H9 (cell line): ENCODE data around the gene ELFN1. TPM values are rescaled to one million over a fixed set of nuclear protein-coding genes. Genes with fewer than 3 reads are reported as not detected.

Source experiments
- DNase-seq: peaks from one replicate; pipeline ENCODE4 v3.0.0-alpha.2; 2017
- H2AFZ ChIP-seq: one replicate; pipeline ENCODE4 v1.6.1; 2013; ENCODE audit warnings: mild to moderate bottlenecking, low read length, control low read depth, moderate library complexity
- H2AK5ac ChIP-seq: 2 replicates; pipeline ENCODE4 v1.6.1; 2013; ENCODE audit warnings: low read length, control low read depth, mixed read lengths; ENCODE audit not compliant: insufficient read length
- H2BK120ac ChIP-seq: one replicate; pipeline ENCODE4 v1.6.1; 2013; ENCODE audit warnings: low read depth, mild to moderate bottlenecking, low read length, control low read depth, inconsistent platforms; ENCODE audit not compliant: poor library complexity, severe bottlenecking
- H2BK12ac ChIP-seq: 2 replicates; pipeline ENCODE4 v1.6.1; 2013; ENCODE audit warnings: low read length, control low read depth, mixed read lengths, low read depth; ENCODE audit not compliant: insufficient read length
- H2BK15ac ChIP-seq: 2 replicates; pipeline ENCODE4 v1.6.1; 2013; ENCODE audit warnings: low read depth, low read length, control low read depth
- H2BK20ac ChIP-seq: one replicate; pipeline ENCODE4 v1.6.1; 2013; ENCODE audit warnings: low read depth, mild to moderate bottlenecking, low read length, control low read depth, inconsistent platforms; ENCODE audit not compliant: poor library complexity, severe bottlenecking
- H2BK5ac ChIP-seq: 2 replicates; pipeline ENCODE4 v1.6.1; 2013; ENCODE audit warnings: low read length, control low read depth, mixed read lengths; ENCODE audit not compliant: insufficient read length
- H3K14ac ChIP-seq: 2 replicates; pipeline ENCODE4 v1.6.1; 2013; ENCODE audit warnings: low read length, control low read depth; ENCODE audit not compliant: insufficient read depth
- H3K18ac ChIP-seq: 2 replicates; pipeline ENCODE4 v1.6.1; 2013; ENCODE audit warnings: low read depth, mild to moderate bottlenecking, mixed read lengths, low read length, control low read depth; ENCODE audit not compliant: insufficient read length
- H3K23ac ChIP-seq: 2 replicates; pipeline ENCODE4 v1.6.1; 2013; ENCODE audit warnings: low read length, control low read depth, mixed read lengths, low read depth; ENCODE audit not compliant: insufficient read length
- H3K23me2 ChIP-seq: 2 replicates; pipeline ENCODE4 v1.6.1; 2013; ENCODE audit warnings: low read depth, mild to moderate bottlenecking, mixed read lengths, low read length, control low read depth; ENCODE audit not compliant: insufficient read length, poor library complexity, severe bottlenecking
- H3K27ac ChIP-seq: 2 replicates; pipeline ENCODE4 v1.5.1; 2013; ENCODE audit warnings: low read length, control low read depth, mixed read lengths, low read depth; ENCODE audit not compliant: insufficient read length
- H3K27me3 ChIP-seq: 2 replicates; pipeline ENCODE4 v1.6.1; 2013; ENCODE audit warnings: low read length, control low read depth, inconsistent platforms; ENCODE audit not compliant: insufficient read depth
- H3K4ac ChIP-seq: 2 replicates; pipeline ENCODE4 v1.6.1; 2013; ENCODE audit warnings: low read depth, mild to moderate bottlenecking, control low read depth, inconsistent platforms, low read length, moderate library complexity
- H3K4me1 ChIP-seq: 2 replicates; pipeline ENCODE4 v1.6.1; 2013; ENCODE audit warnings: low read length, control low read depth, inconsistent platforms; ENCODE audit not compliant: insufficient read depth
- H3K4me2 ChIP-seq: 2 replicates; pipeline ENCODE4 v1.6.1; 2013; ENCODE audit warnings: low read length, control low read depth, mixed read lengths; ENCODE audit not compliant: insufficient read length, insufficient read depth
- H3K56ac ChIP-seq: 2 replicates; pipeline ENCODE4 v1.6.1; 2013; ENCODE audit warnings: low read depth, mild to moderate bottlenecking, mixed read lengths, low read length, control low read depth; ENCODE audit not compliant: insufficient read length
- H3K79me1 ChIP-seq: 2 replicates; pipeline ENCODE4 v1.6.1; 2013; ENCODE audit warnings: low read depth, mild to moderate bottlenecking, moderate library complexity, low read length, control low read depth, inconsistent platforms; ENCODE audit not compliant: insufficient read depth, poor library complexity, severe bottlenecking
- H3K79me2 ChIP-seq: 2 replicates; pipeline ENCODE4 v1.6.1; 2013; ENCODE audit warnings: low read length, control low read depth, inconsistent platforms; ENCODE audit not compliant: insufficient read depth
- H3K9ac ChIP-seq: 2 replicates; pipeline ENCODE4 v1.6.1; 2013; ENCODE audit warnings: low read length, control low read depth, mixed read lengths; ENCODE audit not compliant: insufficient read length; ENCODE audit errors: extremely low read depth
- H3K9me3 ChIP-seq: one replicate; pipeline ENCODE4 v1.6.1; 2013; ENCODE audit warnings: low read depth, low read length, inconsistent platforms; ENCODE audit not compliant: control insufficient read depth
- H3T11ph ChIP-seq: one replicate; pipeline ENCODE4 v1.6.1; 2013; ENCODE audit warnings: mild to moderate bottlenecking, low read length, control low read depth, inconsistent platforms
- H4K20me1 ChIP-seq: one replicate; pipeline ENCODE4 v1.6.1; 2013; ENCODE audit not compliant: control insufficient read depth, insufficient read length, insufficient read depth
- H4K5ac ChIP-seq: 2 replicates; pipeline ENCODE4 v1.6.1; 2013; ENCODE audit warnings: low read depth, mild to moderate bottlenecking, mixed read lengths, low read length, control low read depth; ENCODE audit not compliant: insufficient read length
- H4K8ac ChIP-seq: replicated peaks from 2 replicates; pipeline ENCODE4 v1.6.1; 2013; ENCODE audit warnings: low read length, control low read depth, mixed read lengths, low read depth; ENCODE audit not compliant: insufficient read length
- H4K91ac ChIP-seq: 2 replicates; pipeline ENCODE4 v1.6.1; 2013; ENCODE audit warnings: low read depth, mild to moderate bottlenecking, moderate library complexity, mixed read lengths, low read length, control low read depth; ENCODE audit not compliant: insufficient read length
- H3K27ac Mint-ChIP-seq, 3 experiments: 2 replicates in 2 of 3; 3 replicates in 1 of 3; pipeline ENCODE4 v1.8.0; 2020 to 2021; ENCODE audit warnings: mixed read lengths in 3 of 3, mild to moderate bottlenecking in 1 of 3, moderate library complexity in 1 of 3
- H3K27me3 Mint-ChIP-seq: 2 replicates; pipeline ENCODE4 v1.8.0; 2021; ENCODE audit warnings: low read depth, mild to moderate bottlenecking, moderate library complexity, mixed read lengths
- H3K36me3 Mint-ChIP-seq, 3 experiments: 2 replicates in 2 of 3; 3 replicates in 1 of 3; pipeline ENCODE4 v1.8.0; 2020 to 2021; ENCODE audit warnings: low read depth in 3 of 3, mixed read lengths in 3 of 3; ENCODE audit not compliant: insufficient read depth in 1 of 3
- H3K4me1 Mint-ChIP-seq, 2 experiments: 2 replicates each; pipeline ENCODE4 v1.8.0; 2020; ENCODE audit warnings: mixed read lengths in 2 of 2
- H3K4me3 Mint-ChIP-seq, 2 experiments: 2 replicates in 1 of 2; 3 replicates in 1 of 2; pipeline ENCODE4 v1.8.0; 2020 to 2021; ENCODE audit warnings: mild to moderate bottlenecking in 2 of 2, mixed read lengths in 2 of 2, moderate library complexity in 1 of 2
- H3K9me3 Mint-ChIP-seq, 2 experiments: 2 replicates in 1 of 2; 3 replicates in 1 of 2; pipeline ENCODE4 v1.8.0; 2020; ENCODE audit warnings: mild to moderate bottlenecking in 2 of 2, mixed read lengths in 2 of 2, moderate library complexity in 1 of 2
- WGBS: extraction: QIAGEN DNeasy Blood & Tissue Kit; methylation state at CpG from one replicate; pipeline ENCODE4 v1.1.7; 2013; ENCODE audit warnings: missing lambda C conversion rate, low lambda C conversion rate, mixed read lengths; ENCODE audit not compliant: insufficient read length; ENCODE audit errors: extremely low coverage; 5-methylcytosine and 5-hydroxymethylcytosine counted together
- total RNA-seq: library from RNA; stranded (reverse); gene quantifications from 2 replicates; pipeline ENCODE4 v1.2.1, GENCODE V29; 2021
- TF ChIP-seq, protein P1 (sequence below): fragments of 200-600 bp; sonication (generic); conservative IDR thresholded peaks from 3 replicates; pipeline ENCODE4 v1.8.0; 2021; ENCODE audit warnings: antibody characterized with exemption, mild to moderate bottlenecking

Gene ELFN1
- total RNA-seq, 1 experiment from 2014 or later: 3.7 TPM

DNA sequence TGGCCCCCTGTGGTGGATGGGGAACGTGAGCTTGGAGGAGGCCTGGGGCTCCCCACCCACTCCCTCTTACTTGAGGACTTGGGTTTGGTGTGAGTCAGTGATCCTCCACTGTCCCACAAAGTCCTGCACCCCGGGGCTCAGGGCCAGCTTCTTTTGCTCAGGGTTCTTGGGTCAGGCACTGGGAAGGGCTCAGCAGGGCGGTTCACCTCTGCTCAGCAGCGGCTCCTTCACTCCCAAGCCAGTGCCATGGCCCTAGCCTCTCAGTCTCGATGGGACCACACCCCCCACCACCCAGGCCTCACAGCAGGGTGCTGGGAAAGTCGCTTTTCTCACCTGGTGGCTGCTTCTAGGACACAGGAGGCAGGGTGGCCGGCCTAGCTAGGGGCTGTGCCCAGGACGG is 59.1 kb downstream of the ELFN1 start:
- H3T11ph ChIP-seq: no peak overlapping the region
- H3K9me3 Mint-ChIP-seq: peaks cover 4 to 7% of the 10 kb centered on the region in 2 experiments; a peak in 4 of 5 replicates
- peaks cover 15% of the 10 kb centered on the region for H3K27me3 Mint-ChIP-seq
- H3K4me1 ChIP-seq: no peaks in the 10 kb centered on the region
- H2BK12ac ChIP-seq: no peak overlapping the region
- no peak overlapping the region for H3K4me2 ChIP-seq
- H3K27me3 ChIP-seq: no peaks in the 10 kb centered on the region; the same call in 1 of the 2 replicates
- H3K36me3 Mint-ChIP-seq: peaks cover 0 to 7% (median 4%) of the 10 kb centered on the region in 3 experiments; a peak in 3 of 7 replicates
- H2BK120ac ChIP-seq: no peak overlapping the region
- H3K4me3 Mint-ChIP-seq: no peak overlapping the region
- H3K9ac ChIP-seq: no peak overlapping the region
- H4K8ac ChIP-seq: no peak overlapping the region
- no CpG with 5 or more reads among the region's 8 CpGs for WGBS
- H3K23ac ChIP-seq: no peak overlapping the region
- H3K23me2 ChIP-seq: no peaks in the 10 kb centered on the region
- no peak overlapping the region; the same call in 1 of the 2 replicates for H3K14ac ChIP-seq
- H3K18ac ChIP-seq: no peak overlapping the region
- H3K9me3 ChIP-seq: no peaks in the 10 kb centered on the region
- no peaks in the 10 kb centered on the region for H3K79me2 ChIP-seq
- no peaks in the 10 kb centered on the region for H3K79me1 ChIP-seq
- no peak for DNase-seq
- H2BK5ac ChIP-seq: no peak overlapping the region
- no peak overlapping the region for H3K56ac ChIP-seq
- H2AFZ ChIP-seq: no peak overlapping the region
- peaks cover 7 to 13% of the 10 kb centered on the region in 2 experiments for H3K4me1 Mint-ChIP-seq
- no peaks in the 10 kb centered on the region for H4K20me1 ChIP-seq
- no peak overlapping the region for H2BK20ac ChIP-seq
- H3K27ac ChIP-seq: no peak overlapping the region
- H4K5ac ChIP-seq: no peak overlapping the region
- H2AK5ac ChIP-seq: no peak overlapping the region
- H3K4ac ChIP-seq: no peak overlapping the region
- no peak overlapping the region for H4K91ac ChIP-seq
- no peak overlapping the region for H2BK15ac ChIP-seq
- no peak overlapping the region for H3K27ac Mint-ChIP-seq
- TF ChIP-seq, protein P1, sequence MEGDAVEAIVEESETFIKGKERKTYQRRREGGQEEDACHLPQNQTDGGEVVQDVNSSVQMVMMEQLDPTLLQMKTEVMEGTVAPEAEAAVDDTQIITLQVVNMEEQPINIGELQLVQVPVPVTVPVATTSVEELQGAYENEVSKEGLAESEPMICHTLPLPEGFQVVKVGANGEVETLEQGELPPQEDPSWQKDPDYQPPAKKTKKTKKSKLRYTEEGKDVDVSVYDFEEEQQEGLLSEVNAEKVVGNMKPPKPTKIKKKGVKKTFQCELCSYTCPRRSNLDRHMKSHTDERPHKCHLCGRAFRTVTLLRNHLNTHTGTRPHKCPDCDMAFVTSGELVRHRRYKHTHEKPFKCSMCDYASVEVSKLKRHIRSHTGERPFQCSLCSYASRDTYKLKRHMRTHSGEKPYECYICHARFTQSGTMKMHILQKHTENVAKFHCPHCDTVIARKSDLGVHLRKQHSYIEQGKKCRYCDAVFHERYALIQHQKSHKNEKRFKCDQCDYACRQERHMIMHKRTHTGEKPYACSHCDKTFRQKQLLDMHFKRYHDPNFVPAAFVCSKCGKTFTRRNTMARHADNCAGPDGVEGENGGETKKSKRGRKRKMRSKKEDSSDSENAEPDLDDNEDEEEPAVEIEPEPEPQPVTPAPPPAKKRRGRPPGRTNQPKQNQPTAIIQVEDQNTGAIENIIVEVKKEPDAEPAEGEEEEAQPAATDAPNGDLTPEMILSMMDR: no peak
